Breast epithelium (tissue), 3 donors: ENCODE data around the gene SNRNP200.

ENCODE experiments used
- CTCF ChIP-seq, 3 donors: fragments of 450-650 bp; IDR thresholded peaks; one replicate each; pipeline ENCODE4 v1.5.1; 2016 to 2017; ENCODE audit warnings: antibody characterized with exemption in 3 of 3, mild to moderate bottlenecking in 3 of 3, moderate library complexity in 3 of 3
- POLR2AphosphoS5 ChIP-seq, 3 donors: sonication (generic); formaldehyde crosslinking; IDR thresholded peaks; one replicate each; pipeline ENCODE4 v1.6.1; 2017; ENCODE audit warnings: antibody characterized with exemption in 3 of 3

- TF ChIP-seq CTCF (IDR thresholded peaks at IDR 0.05) (no peak), POLR2AphosphoS5 (IDR thresholded peaks at IDR 0.05) (no peak)
Measured at GRCh38 chr2:96305979-96306308, 598 bp upstream of the SNRNP200 start.
